Mucosa of descending colon (tissue), 3 donors: ENCODE measurements around the gene NGB. TPM values are rescaled to one million over a fixed set of nuclear protein-coding genes. Genes with fewer than 3 reads are reported as not detected.

Source experiments
- ATAC-seq: fragments of 200-7000 bp; cut with Tn5 transposase; one replicate; pipeline ENCODE4 v1.9.1; 2020; ENCODE audit warnings: mild to moderate bottlenecking, moderate library complexity
- DNase-seq, 3 donors: peaks; one replicate each; pipeline ENCODE4 v3.0.0-alpha.2; 2020
- H3K36me3 ChIP-seq: fragments of 200-600 bp; one replicate; pipeline ENCODE4 v1.8.0; 2021; ENCODE audit warnings: low read depth, mild to moderate bottlenecking
- H3K4me1 ChIP-seq: fragments of 200-600 bp; one replicate; pipeline ENCODE4 v1.8.0; 2021; ENCODE audit warnings: low read depth, mild to moderate bottlenecking
- H3K4me3 ChIP-seq: fragments of 200-600 bp; one replicate; pipeline ENCODE4 v1.8.0; 2021; ENCODE audit warnings: mild to moderate bottlenecking
- H3K9me3 ChIP-seq: fragments of 200-600 bp; one replicate; pipeline ENCODE4 v1.8.0; 2021; ENCODE audit warnings: mild to moderate bottlenecking
- intact Hi-C, 2 donors: fragments of 100-400 bp; cut with DNase I in 1 of 2; cut with micrococcal nuclease in 1 of 2; formaldehyde crosslinking; loops; one replicate each; pipeline versions ENCODE4 v1.11.0 to v1.11.1; 2022; cut with DNase I, micrococcal nuclease
- total RNA-seq, 3 donors: library from RNA; stranded (reverse); fragmentation: NEBNext Ultra II Directional in 2 of 3; extraction: Animal tissue kit (Norgen Biotek cat#: 25700) in 2 of 3; gene quantifications; one replicate each; pipeline versions ENCODE4 v1.2.1 to v1.2.4, GENCODE V29; 2021 to 2023
- TF ChIP-seq, protein P1 (sequence below): fragments of 200-600 bp; IDR thresholded peaks from one replicate; pipeline ENCODE4 v1.8.0; 2022; ENCODE audit warnings: antibody characterized with exemption, mild to moderate bottlenecking
- donor health status: DM: no; HTN: no; CAD: no; lungs with moderate emphysema.
- donor health status: DM: no; HTN: no; CAD: no.
- donor health status: DM: no; HTN: yes; CAD: no.

Gene NGB
- total RNA-seq, 3 donors from 2014 or later, result 0.14 to 5.3 TPM; not detected in 1

DNA sequence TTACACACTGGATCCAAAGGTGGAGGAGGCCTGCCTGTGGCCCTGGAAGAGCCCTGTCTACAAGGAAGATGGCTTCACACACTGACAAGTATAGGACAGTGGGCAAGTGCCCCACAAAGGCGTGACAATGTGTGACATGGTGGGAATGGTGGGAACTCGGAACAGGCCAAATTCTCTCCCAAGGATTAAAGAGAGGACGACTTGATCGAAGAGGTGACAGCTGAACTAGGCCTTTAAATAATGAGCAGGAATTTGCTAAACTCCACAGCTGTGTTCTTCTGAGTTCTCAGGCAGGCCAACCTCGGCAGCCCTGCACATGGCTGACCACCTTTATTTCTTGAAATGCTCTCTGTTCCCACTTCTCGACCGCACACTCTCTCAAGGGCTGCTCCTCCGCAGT lies 25.9 kb upstream of the NGB start:
- no peak for ATAC-seq

DNA sequence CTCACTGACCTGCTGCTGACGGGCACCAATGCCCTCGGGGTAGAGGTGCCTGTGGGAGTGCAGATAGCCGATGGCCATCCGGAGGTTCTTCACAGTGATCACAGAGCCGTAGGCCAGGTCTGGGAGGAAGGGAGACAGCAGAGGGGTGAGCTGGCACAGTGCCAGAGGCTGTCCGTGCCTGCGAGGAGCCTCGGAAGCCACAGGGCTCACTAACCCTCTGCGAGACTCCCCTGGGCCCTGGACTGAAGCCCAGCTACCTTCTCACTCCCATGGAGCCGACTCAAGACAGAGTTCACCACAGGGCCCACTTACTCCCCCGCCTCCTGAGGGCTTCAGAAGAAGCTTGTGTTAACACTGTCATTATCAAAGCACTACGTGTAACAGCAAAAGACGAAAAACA lies 25.1 kb upstream of the NGB start:
- Histone ChIP-seq H3K4me3 (no peak overlapping the region), H3K4me1 (peaks cover 15% of the 10 kb centered on the region), H3K36me3 (no peaks in the 10 kb centered on the region), H3K9me3 (no peaks in the 10 kb centered on the region)
- ATAC-seq (no peak), DNase-seq (no peak)
- TF ChIP-seq, protein P1, sequence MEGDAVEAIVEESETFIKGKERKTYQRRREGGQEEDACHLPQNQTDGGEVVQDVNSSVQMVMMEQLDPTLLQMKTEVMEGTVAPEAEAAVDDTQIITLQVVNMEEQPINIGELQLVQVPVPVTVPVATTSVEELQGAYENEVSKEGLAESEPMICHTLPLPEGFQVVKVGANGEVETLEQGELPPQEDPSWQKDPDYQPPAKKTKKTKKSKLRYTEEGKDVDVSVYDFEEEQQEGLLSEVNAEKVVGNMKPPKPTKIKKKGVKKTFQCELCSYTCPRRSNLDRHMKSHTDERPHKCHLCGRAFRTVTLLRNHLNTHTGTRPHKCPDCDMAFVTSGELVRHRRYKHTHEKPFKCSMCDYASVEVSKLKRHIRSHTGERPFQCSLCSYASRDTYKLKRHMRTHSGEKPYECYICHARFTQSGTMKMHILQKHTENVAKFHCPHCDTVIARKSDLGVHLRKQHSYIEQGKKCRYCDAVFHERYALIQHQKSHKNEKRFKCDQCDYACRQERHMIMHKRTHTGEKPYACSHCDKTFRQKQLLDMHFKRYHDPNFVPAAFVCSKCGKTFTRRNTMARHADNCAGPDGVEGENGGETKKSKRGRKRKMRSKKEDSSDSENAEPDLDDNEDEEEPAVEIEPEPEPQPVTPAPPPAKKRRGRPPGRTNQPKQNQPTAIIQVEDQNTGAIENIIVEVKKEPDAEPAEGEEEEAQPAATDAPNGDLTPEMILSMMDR, result no peak
- intact Hi-C loops, result no loop called here

More for the DNA sequence above, 25.9 kb upstream of the NGB start:
- TF ChIP-seq, protein P1, result no peak
- H3K4me3 ChIP-seq, result no peak overlapping the region
- no peak for DNase-seq
- H3K4me1 ChIP-seq, result peaks cover 15% of the 10 kb centered on the region
- no peaks in the 10 kb centered on the region for H3K9me3 ChIP-seq
- no peaks in the 10 kb centered on the region for H3K36me3 ChIP-seq
- intact Hi-C loops, result no loop called here

DNA sequence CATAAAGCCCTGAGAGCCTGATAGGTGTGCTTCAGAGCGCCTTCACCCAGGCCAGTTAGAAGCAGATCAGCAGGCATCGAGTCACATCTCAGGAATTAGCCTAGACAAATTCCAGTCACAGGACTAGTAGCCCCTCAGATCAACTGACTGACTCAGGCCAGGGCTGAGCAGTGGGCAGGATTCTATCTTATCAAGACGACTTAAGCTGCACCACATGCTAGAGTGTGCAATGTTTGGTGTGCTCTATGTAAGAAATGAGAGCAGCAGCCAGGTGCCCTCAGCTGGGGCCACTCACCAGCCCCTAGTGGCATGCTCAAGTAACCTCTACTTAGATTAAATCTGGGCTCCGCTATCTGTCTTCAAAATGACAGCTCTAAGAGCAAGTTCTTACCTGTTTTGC lies 19.7 kb upstream of the NGB start:
- Histone ChIP-seq H3K9me3 (no peaks in the 10 kb centered on the region), H3K4me3 (no peak overlapping the region), H3K4me1 (no peaks in the 10 kb centered on the region), H3K36me3 (no peaks in the 10 kb centered on the region)
- ATAC-seq (no peak), DNase-seq (no peak)
- TF ChIP-seq, protein P1, result no peak
- intact Hi-C loops, result no loop called here

DNA sequence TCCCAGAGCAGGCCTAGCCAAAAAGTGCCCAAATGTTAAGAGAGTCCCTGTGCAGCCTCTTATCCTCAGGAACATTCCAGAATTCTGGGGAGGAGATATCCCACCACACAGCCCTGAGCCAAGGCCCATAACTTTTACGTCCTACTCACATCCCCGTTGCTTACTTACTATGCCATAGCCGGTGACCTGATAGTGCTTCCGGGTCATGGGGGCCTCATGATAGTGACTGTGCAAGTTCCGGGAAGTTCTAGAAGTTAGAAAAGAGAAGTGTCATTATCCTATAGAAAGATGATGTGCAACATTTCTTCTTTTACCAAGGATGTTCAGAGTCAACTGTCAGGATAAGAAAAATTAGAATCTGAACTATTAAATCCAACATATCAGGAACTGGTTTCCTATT lies 15.6 kb upstream of the NGB start:
- Histone ChIP-seq H3K4me1 (no peaks in the 10 kb centered on the region), H3K36me3 (no peaks in the 10 kb centered on the region), H3K4me3 (no peak overlapping the region), H3K9me3 (no peaks in the 10 kb centered on the region)
- TF ChIP-seq, protein P1, result no peak
- DNase-seq (no peak), ATAC-seq (no peak)
- intact Hi-C loops, result no loop called here

DNA sequence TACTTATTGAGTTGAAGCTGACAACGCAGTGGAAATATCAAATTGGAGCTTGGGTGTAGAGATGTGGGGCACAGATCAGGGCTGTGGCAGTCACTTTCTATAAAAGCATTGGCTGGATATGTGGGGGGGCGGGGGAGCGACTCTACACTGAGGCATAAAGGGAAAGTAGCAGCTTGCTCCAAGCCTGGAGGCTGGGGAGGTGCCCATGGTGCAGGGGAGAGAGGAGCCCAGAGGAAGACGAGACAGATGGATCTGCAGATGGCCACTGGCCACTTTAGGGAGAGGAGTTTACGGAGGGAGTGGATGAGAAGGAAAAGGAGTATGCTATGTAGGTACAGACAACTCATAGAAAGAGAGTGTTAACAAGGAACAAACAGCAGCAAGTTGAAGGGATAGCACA lies 13.5 kb upstream of the NGB start:
- Histone ChIP-seq H3K4me1 (no peaks in the 10 kb centered on the region), H3K36me3 (no peaks in the 10 kb centered on the region), H3K4me3 (no peak overlapping the region), H3K9me3 (no peaks in the 10 kb centered on the region)
- no peak for DNase-seq
- TF ChIP-seq, protein P1, result no peak
- no peak for ATAC-seq
- intact Hi-C loops, result no loop called here

DNA sequence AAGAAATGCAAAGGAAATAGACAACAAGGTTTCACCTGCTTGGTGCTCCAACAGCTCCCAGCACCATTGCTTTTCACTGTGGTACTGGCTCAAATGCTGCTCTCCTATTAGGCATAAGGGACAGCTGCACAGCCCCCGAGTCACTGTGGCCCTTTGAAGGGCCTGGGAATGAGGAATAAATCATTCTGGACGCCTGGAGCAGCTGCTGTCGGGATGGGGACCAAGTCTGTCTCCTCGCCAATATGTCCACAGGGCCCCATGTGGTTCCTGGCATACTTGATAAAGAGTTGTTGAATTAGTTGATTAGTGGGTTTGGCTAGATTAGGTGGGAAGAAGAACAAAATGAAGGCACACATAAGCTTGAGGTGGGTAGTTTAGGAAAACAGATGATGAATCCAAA lies 13.1 kb upstream of the NGB start:
- DNase-seq (no peak), ATAC-seq (no peak)
- intact Hi-C loops, result no loop called here
- no peaks in the 10 kb centered on the region for H3K36me3 ChIP-seq
- no peak overlapping the region for H3K4me3 ChIP-seq
- H3K4me1 ChIP-seq, result no peaks in the 10 kb centered on the region
- TF ChIP-seq, protein P1, result no peak
- no peaks in the 10 kb centered on the region for H3K9me3 ChIP-seq
